Left forelimb (tissue), 1 donor: ENCODE measurements around the gene HINT2.
A peak's percentile ranks its signal among the peaks of the same experiment; 100 is the strongest.

Source experiments
- DNase-seq: peaks from one replicate; pipeline ENCODE4 v3.0.0-alpha.2; 2018; ENCODE audit warnings: low spot score

HINT2 gene

DNA sequence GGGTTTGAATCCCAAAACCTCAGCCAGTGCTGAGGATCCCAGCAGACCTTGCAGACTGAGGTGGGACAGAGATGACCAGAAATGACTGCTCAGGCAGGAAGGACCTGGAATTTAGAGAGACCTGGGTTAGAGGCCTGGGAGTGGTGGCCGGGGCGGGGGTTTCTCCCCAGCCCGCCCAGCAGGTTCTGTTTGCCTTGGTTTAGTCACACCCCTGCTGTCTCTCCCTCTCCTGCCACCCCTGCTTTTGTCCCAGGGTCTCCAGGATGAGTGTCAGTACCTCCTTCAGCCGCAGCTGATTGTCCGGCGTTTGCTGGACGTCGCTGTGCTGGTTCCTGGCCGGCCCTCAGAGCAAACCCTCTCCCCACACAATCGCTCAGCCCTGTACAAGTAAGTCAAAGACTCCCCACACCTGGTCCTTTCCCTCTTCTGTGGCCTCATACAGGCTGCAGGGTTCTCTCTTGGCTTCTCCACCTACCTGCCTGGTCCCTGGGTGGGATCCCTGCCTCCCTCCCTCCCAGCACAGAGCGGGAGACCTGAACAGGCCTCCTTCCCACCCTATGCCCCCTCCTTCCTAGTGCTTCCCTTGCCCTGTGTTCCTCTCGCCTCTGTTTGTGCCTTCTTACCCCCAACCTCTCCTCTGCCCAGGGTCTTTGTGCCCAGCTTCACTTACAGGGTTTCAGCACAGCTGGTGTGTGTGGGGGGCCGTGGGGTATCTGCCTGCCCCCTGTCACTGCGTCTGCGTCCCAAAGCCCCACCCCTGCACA lies 26.2 kb upstream of the HINT2 start:
- no peak for DNase-seq

DNA sequence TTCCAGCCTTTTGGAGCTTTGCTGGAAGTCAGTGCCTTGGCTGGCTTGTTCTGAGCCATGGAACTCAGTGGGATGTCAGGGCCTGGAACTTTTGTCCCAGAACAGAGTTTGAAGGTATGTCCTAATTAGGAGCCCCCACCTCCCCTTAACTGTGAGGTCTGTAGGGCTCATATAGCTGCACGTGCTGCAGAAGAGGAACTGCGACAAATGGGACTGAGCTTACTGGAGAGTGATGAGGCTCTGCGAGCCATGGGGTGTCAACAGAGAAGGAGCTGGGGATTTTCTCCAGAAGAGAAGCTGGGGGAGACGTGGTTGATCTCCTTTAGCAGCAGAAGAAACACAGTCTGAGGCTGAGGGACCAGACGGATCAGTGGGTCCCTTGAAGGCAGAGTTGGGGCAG lies 25.1 kb upstream of the HINT2 start:
- no peak for DNase-seq

DNA sequence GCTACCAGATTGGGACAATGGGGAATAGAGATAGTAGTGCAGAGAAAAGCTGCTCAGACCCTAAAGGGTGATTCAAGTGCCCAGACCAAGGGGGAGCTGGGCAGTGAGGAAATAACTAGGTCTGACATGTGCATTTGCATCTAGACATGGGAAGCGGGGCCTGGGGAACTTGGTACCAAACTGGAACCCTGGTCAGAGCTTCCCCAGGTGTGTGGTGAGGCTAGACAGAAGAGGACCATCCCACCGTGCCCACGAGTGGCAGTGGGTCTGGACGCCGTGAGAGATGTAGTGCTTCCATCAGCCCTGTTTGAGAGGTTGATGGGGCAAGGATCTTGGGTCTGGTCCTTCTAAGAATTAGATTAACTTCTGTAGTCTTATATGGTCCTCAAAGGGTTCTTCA lies 21.8 kb upstream of the HINT2 start:
- DNase-seq: no peak

DNA sequence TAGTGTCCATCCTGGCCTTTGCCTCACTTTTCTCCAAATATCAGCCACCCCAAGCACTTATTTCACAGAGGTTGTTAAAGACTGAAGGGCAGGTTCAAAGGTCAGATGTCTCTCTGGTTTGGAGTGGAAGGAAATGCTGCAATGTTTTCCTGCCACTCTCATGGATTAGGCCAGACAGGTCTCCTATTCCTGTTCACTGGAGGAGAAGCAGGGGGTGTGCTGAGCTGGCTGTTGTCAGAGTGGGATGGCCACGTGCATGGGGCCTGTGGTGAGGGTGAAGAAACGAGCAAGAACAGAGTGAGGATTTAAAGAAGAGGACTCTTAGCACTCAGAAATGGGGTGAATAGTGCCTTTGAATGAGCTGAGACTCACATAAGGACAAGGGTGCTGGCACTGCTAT lies 20.9 kb upstream of the HINT2 start:
- DNase-seq: no peak

DNA sequence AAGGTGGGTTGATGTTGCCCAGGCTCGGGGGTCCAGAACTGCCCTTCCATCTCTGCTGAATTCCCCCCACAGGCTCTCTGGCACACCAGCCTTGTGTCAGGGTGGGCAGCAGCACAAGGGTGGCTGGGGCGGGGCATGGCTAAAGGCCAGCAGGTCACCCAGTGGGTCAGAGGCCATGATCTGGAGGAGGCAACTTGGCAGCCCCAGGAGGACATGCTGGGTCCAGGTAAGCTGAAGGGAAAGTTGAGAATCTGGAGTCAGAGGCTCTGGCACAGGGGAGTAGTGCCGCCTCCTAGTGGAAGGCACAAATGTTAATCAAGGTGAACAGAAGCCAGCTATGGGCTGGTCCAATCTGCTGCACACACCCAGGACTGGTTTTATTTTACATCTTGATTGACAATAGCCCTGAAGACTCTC lies 20.4 kb upstream of the HINT2 start:
- DNase-seq: no peak

DNA sequence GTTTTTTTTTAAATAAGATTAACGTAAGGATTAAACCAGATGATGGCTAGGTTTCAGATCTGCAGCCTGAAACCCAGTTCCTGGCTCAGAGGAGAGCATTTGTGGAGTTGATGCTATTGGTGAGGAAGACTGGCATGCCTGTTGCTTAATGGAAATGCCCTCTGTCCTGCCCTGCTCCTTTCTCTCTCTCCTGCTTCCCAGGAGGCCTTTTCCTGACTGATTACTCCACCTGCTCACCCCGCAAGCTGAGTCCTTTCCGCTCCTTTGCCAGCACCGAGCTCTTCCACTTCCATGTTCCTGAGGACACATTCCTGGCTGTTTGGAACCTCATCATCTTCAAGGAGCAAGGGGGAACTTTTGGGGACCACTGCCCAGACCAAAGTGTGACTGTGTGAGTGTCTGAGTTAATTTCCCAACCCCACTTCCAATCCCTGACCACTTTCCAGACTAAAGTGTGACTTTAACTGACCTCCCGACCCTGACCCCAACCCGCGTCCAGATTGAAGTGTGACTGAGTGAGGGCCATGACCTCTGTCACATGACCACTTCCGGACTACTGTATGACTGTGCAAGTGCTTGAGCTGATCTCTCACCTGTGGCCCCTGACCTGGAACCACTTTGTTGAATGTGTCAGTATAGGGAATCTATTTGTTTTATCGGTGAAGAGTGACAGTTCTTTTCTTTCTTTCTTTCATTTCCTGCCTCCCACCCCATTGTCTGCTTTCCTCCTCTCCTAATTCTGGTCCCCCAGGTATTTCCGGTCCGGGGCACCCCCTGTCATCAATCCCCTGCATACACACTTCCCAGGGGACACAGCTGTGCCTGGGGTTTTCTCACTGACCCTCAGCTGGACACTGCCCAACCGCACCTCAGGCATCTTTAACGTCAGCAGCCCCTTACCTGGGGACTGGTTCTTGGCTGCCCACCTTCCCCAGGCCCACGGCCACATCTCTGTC lies 19.7 kb upstream of the HINT2 start:
- no peak for DNase-seq

DNA sequence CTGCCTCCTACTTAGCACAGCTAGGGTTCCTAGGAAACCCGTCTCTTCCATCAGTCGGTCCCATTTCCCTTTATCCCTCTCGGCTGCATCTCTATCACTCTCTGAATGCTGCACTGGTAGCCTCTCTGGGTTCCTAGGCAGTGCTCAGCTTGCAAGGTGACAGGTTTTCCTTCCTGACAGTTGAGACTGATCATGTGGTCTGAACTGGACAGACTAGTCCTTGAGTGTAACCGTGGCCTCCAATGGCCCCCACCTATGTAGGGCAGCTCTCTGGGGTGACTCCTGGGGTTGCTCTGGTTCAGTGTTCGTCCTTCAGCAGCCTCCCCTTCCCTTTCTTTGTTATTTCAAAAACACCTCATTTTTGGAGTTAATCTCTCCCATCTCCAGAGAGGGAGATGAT lies 18.0 kb upstream of the HINT2 start:
- no peak for DNase-seq

DNA sequence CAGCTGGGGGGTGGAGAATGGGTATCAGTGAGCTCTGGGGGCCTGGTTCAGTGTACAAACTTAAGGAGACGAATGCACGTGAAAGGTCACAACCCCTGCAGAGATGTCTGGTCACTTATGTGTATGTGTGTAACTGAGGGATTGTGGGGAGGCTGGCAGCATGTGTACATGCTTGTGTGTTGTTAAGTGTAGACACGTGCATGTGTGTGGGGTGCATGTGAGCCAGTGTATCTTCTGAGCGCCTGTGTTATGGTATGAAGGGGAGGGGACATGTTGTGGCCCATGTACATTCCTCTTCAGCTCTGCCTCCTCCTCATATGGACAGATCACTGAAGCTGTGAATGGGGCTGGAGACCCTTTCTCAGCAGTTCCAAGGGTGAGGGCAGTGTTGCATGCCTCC lies 16.2 kb upstream of the HINT2 start:
- DNase-seq: no peak

DNA sequence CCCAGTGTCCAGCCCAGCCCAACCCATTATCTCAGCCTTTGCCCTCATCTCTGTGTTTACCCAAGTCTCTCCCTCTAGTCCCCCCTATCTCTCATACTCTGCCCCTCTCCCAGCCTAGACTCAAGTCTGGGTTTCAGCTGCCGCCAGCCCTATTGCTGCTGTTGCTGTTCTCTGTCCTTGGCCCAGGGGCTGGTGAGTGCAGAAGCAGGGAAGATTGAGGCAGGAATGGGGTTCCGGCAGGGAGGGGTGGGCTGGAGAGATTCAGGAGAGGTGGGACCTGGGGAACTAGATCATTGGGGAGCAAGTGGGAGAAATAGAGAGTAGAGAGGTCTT lies 14.9 kb upstream of the HINT2 start:
- DNase-seq: no peak

DNA sequence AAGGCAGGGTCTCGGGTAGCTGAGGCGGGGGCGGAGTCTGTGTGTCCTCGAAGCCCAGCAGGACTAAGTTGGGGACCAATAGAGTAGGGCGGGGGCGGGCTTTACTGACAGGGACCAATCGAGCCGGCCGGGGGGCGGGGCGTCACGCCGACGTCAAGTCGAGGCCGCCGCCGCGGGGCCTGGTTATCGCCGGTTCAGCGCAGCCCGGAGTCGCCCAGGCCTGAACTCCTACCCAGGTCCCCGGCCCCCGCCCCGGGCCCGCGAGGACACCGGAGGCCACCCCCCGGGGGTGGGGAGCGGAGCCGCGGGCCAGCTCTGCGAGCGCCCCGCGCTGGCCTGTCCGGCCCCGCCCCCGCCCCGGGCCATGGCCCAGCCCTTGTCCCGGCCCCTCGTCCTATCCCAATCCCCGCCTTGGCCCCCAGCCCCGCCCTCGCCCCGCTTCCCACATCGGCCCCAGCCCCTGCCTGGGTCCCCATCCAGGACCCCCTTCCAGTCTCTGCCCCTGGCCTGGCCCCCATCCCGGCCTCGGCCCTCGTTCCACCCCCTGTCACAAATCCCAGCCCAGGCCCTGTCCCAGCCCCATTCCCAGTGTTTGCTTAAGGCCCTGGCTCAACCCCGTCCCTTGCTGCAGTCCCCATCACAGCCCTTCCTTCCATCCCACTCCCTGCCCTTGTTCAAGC lies 14.4 kb upstream of the HINT2 start, which contains the start of gene TMEM8B:
Gene TMEM8B (plus strand): TSS at position 145 of the 680 bp plus-strand sequence. CDS start 220 bp downstream, at position 365.
- peak; percentile 97 for DNase-seq

DNA sequence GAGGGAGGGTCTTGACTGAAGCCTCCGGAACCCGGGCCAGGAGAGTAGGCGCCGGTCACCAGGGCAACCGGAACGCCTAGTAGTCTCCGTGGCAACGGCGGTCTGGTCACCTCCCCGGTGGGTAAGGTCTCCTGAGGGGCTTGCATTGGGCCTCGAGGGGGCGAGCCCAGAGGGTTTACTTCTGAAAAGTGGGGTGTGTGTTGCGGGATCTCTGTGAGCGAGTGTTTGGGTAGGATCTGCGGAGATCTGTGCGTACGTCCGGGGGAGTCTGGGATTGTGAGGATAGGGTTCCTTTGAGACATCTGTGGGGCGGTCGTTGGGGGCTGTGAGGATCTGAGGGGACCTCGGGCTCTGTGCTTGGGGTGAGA lies 13.9 kb upstream of the HINT2 start, which contains the start of gene FAM221B:
Gene FAM221B (minus strand): TSS at position 17 of the 368 bp plus-strand sequence. CDS start 2,571 bp downstream, outside the sequence.
- DNase-seq: no peak

DNA sequence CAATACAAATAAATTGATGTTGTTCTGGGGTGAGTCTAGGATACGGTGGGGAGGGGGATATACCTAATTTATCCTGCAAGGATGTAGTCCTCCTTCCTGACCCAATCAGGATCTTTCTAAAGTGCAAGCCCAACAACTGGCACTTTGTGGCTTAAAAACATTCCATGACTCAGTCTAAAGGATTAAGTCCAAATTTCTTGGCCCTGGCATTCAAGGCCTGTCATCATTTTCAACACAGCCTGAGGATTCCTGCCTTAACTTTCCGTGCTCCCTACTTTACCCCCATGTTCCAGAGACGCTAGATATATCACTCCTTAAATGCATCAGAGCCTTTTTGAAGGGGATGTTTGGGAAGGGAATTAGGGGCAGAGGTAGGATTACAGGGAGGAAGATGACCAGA lies 12.6 kb upstream of the HINT2 start:
- no peak for DNase-seq

DNA sequence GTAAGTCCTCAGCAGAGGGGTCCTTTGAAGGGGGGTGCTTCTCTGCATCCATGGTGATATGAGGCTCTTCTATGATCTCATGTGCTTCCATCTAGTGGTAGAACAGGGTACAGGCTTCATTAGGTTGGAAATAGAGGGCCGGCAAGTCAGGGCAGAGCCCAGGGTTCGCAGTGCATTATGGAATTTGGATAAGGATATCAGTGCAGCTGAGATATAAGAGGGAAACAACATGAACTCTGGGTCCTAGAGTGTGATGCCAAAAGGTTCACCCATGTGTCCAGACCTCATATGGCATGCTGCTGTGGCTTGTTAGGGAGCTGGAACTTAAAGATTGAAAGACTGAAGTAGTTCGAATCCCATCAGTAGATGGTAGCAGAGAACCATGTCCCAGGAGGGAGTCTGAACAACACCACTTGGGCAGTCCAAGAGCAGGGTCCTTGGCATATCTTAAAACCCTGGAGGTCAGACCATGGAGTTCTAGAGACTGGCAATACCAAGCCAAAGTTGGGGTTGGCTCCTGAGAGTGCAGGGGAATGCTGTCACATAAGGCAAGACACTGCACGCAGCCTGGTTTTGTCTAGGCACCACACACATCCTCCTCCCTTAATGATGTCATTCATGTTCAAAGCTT lies 11.3 kb upstream of the HINT2 start:
- DNase-seq: no peak

DNA sequence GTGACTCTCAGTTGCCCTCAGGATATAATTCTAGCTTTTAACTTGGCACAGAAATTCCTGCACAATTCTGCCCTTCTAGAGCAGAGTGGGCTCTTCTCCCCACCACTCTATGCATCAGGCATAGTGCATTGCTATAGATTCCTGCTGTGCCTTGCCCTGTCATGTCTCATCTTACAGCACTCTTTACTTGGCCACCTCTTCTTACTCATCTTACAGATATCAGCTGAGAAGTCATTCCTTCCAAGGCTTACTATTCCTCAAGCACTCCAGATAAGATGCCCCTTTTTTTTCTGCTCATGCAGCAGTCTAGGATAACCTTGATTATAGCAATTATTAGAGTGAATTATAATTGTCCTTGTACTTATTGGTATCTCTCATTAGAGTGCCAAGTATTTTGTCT lies 8.1 kb upstream of the HINT2 start:
- no peak for DNase-seq

DNA sequence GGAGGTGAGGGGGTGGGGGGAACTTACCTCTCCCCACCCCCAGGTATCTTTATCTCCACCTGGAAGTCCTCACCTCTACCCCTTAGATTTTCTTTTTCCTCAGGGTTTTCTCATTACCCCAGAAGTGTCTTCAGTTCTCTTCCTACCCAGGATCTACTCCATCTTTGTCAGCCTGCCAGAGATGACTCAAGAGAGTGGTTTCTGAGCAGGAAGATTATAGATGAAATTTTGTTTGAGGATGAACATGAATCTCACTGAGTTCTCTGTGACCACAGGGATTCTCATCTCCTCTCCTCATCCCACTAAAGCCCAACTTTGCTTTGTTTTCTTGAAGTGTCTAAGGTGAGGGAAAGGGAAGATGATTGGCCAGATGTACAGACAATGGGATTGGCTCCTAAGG lies 5.2 kb upstream of the HINT2 start:
- DNase-seq: no peak

DNA sequence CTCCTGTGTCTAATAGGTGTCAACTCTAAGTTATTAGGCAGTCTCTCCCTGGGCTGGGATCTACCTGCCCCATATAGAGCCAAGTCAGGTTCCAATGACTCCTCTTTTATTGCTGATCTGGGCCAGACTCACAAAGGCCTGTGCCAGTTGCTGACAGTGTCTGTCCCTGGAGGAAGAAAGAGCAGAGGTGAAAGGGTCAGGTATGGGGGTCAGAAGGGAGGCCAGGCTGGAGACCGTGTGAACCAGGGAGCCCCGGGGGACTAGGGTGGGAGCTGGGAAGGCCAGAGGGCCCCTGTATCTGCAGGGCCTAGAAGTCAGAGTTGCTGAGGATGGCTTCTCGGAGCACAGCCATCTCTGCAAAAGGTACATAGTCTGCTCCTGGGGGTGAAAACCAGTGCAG lies 3.5 kb upstream of the HINT2 start:
- no peak for DNase-seq

DNA sequence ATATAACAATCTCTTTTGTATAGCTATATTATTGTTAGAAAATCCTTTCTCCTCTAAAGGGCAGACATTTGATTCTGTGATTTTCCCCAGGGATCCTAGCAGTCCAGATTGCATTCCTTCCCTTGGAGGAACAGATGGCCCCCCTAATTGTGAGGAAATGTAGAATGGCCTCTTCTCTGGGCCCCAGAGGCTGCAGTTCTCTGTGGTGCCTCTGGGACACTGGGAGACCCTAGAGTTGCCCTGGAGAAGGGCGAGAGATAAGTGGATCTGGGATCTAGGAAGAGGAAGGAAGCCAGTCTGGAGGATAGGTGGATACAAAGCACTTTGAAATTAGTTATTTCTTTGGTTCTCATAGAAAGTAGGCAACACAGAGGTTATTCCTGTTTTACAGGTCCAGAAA lies 1.9 kb upstream of the HINT2 start:
- DNase-seq: no peak

DNA sequence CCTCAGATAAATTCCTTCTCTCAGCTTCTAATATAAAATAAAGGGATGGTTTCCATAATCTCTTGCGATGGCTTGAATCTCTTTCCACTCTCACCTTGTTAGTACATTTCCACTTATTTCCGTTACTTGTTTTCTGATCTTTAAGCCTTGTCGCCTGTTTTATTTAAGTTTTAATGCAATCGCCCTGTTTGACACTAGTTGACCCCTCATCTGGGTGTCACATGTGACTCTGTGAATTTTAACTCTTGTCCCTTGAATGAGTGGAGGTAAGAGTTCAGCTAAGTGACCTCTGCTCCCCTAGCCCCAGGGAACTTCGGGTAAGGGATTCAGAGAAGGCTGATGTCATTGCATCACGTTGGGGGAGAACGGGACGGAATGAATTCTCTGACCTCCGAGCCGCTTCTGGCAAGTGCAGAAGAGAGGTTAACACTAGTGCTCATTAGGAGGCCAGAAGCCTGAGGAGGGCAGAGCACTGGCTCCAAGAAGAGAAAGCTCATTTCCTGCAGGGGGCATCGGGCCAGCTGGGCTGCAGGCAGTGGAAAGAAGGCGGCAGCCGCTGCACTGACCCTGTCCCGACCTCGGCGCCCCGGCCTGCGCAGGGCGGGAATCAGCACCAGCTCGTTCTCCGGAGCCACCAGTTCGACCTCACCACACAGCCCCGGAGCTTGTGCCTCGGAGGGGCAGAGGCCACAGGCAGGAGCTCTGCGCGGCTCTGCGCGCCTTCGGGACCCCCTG lies 569 bp downstream of the HINT2 start:
- no peak for DNase-seq

DNA sequence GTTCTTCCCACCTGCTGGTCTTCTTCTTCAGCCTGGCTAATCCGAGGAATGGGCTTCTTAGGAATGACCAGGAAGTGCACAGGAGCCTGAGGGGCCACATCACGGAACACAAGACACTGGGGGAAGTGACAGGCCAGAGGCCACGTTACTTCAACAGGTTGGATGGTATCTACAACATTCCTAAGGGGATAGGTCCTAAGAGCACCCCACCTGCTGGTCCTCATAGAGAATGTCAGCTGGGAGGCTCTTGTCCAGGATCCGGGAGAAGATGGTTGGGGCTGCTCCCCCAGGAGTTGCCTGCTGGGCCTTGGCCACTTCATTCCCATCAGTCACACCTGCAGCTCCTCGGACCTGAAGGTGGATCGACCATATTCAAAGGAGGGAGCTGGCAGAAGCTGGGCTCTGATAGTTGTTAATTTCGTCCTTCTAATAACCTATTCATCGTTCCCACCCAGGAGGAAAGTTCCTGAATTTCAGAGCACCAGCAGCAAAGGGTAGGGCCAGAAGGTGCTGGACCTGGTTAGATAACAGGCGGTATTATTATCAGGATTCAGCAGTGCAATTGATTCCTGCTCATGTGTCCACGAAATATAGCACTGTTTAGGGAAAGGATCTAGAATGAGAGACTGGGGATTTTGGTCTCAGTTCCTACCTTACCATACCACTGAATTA lies 1.3 kb downstream of the HINT2 start:
- no peak for DNase-seq

DNA sequence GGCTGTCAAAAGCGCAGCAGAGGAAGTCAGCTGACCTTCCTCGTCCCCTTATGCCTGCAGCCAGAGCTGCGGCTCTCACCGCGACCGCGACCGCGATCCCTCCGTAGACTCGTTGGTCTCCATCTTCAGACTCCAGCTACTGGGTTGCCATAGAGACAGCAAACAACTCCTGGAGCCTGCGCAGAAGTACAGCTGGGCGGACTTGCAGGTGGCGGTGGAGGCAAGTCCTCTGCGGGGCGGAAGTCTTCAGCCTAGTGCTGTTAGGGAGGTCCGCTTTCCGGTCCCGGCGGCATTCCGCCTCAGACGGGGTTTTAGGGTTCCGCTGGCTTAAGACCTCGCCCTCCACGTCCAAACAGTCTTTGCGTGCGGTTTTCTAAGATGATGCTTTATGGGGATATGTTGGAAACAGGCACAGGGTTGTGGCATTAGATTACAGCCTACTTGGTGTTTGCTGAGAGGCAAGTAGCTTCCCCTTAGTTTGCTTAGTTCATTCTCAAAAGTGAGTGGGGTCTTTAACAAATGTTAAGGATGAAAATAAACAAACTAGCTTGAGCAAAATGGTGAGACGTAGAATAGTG lies 2.7 kb downstream of the HINT2 start, which contains the start of gene SPAG8:
Gene SPAG8 (minus strand): TSS at position 238 of the 578 bp plus-strand sequence. CDS start 115 bp downstream, at position 123.
- peak; percentile 89 for DNase-seq
